ENCODE measurements around the gene CD44.

CD44 gene

GRCh38 chr11:35177370-35177769 is 38.4 kb downstream of the CD44 start:
- DNase-seq (ENCODE audit: low read depth): no peak

GRCh38 chr11:35178067-35178805 is 39.3 kb downstream of the CD44 start:
- no peak for DNase-seq (ENCODE audit: low read depth)

- no peak for DNase-seq (ENCODE audit: low read depth)
These were observed 39.9 kb downstream of the CD44 start for GRCh38 chr11:35178873-35179272.

- no peak for DNase-seq (ENCODE audit: low read depth)
These were observed 40.6 kb downstream of the CD44 start for GRCh38 chr11:35179466-35180135.

- DNase-seq (ENCODE audit: low read depth): no peak
These were observed 41.6 kb downstream of the CD44 start for GRCh38 chr11:35180317-35181233.

- no peak for DNase-seq (ENCODE audit: low read depth)
These were observed 43.5 kb downstream of the CD44 start for GRCh38 chr11:35182317-35182939.

GRCh38 chr11:35183326-35183925 is 44.5 kb downstream of the CD44 start:
- DNase-seq (ENCODE audit: low read depth): no peak

GRCh38 chr11:35185696-35186095 is 46.7 kb downstream of the CD44 start:
- no peak for DNase-seq (ENCODE audit: low read depth)

GRCh38 chr11:35187996-35188395 is 49.0 kb downstream of the CD44 start:
- no peak for DNase-seq (ENCODE audit: low read depth)

- no peak for DNase-seq (ENCODE audit: low read depth)
These were observed 51.9 kb downstream of the CD44 start for GRCh38 chr11:35190804-35191348.

GRCh38 chr11:35192347-35192746 is 53.4 kb downstream of the CD44 start:
- no peak for DNase-seq (ENCODE audit: low read depth)

GRCh38 chr11:35193767-35194166 is 54.8 kb downstream of the CD44 start:
- DNase-seq (ENCODE audit: low read depth): no peak

- no peak for DNase-seq (ENCODE audit: low read depth)
These were observed 58.3 kb downstream of the CD44 start for GRCh38 chr11:35197292-35197691.

GRCh38 chr11:35200811-35201341 is 61.9 kb downstream of the CD44 start:
- DNase-seq (ENCODE audit: low read depth): no peak

- DNase-seq (ENCODE audit: low read depth): no peak
These were observed 65.6 kb downstream of the CD44 start for GRCh38 chr11:35204614-35205013.

GRCh38 chr11:35206616-35207015 is 67.6 kb downstream of the CD44 start:
- no peak for DNase-seq (ENCODE audit: low read depth)

GRCh38 chr11:35207471-35208403 is 68.8 kb downstream of the CD44 start:
- no peak for DNase-seq (ENCODE audit: low read depth)

GRCh38 chr11:35208795-35209194 is 69.8 kb downstream of the CD44 start:
- no peak for DNase-seq (ENCODE audit: low read depth)

- no peak for DNase-seq (ENCODE audit: low read depth)
These were observed 72.0 kb downstream of the CD44 start for GRCh38 chr11:35210876-35211546.

GRCh38 chr11:35211952-35212351 is 73.0 kb downstream of the CD44 start:
- DNase-seq (ENCODE audit: low read depth): no peak

Data from activated T-cell treated with anti-CD3 and anti-CD28 coated beads for 1 hour (primary cell).